Ectodermal cell (in vitro differentiated cells): ENCODE data around the gene KNDC1.
A peak's percentile ranks its signal among the peaks of the same experiment; 100 is the strongest.

Source experiments
- H3K27ac ChIP-seq: 2 replicates; pipeline ENCODE4 v1.7.0; 2013; ENCODE audit warnings: mild to moderate bottlenecking, low read depth, low read length; ENCODE audit not compliant: insufficient read depth, poor library complexity, severe bottlenecking
- H3K27me3 ChIP-seq: 2 replicates; pipeline ENCODE4 v1.7.0; 2013; ENCODE audit warnings: mild to moderate bottlenecking, low read length; ENCODE audit not compliant: insufficient read depth, control insufficient read depth, poor library complexity, severe bottlenecking
- H3K36me3 ChIP-seq: one replicate; pipeline ENCODE4 v1.7.0; 2013; ENCODE audit warnings: low read length; ENCODE audit not compliant: control insufficient read depth, insufficient read depth
- H3K4me1 ChIP-seq: one replicate; pipeline ENCODE4 v1.7.0; 2013; ENCODE audit warnings: low read length; ENCODE audit not compliant: control insufficient read depth, insufficient read depth
- H3K4me3 ChIP-seq: 2 replicates; pipeline ENCODE4 v1.7.0; 2013; ENCODE audit warnings: low read depth, low read length, control low read depth; ENCODE audit not compliant: insufficient read depth
- H3K9me3 ChIP-seq: 2 replicates; pipeline ENCODE4 v1.7.0; 2013; ENCODE audit warnings: mild to moderate bottlenecking, low read length, moderate library complexity; ENCODE audit not compliant: control insufficient read depth
- whole genome bisulfite sequencing, 2 experiments: methylation state at CpG; one replicate each; pipeline ENCODE4 v1.1.7; 2013; ENCODE audit warnings: missing lambda C conversion rate in 2 of 2; 5-methylcytosine and 5-hydroxymethylcytosine counted together

The KNDC1 gene

GRCh38 chr10:133156674-133157579, 3.1 kb upstream of the KNDC1 start:
- Histone ChIP-seq H3K27ac (no peak overlapping the region), H3K4me1 (peaks cover 10% of the 10 kb centered on the region), H3K4me3 (no peak overlapping the region), H3K36me3 (no peaks in the 10 kb centered on the region), H3K9me3 (no peaks in the 10 kb centered on the region), H3K27me3 (peaks cover 12% of the 10 kb centered on the region)
- 91 to 95% methylated on average over 24 of the region's 24 CpGs for WGBS, 2 experiments

GRCh38 chr10:133157662-133158436, 2.2 kb upstream of the KNDC1 start:
- 87 to 89% methylated on average over 34 of the region's 34 CpGs for WGBS, 2 experiments
- Histone ChIP-seq H3K27ac (no peak overlapping the region), H3K27me3 (peaks cover 12% of the 10 kb centered on the region), H3K4me3 (no peak overlapping the region), H3K36me3 (no peaks in the 10 kb centered on the region), H3K9me3 (no peaks in the 10 kb centered on the region), H3K4me1 (peaks cover 5% of the 10 kb centered on the region)

- 78 to 79% methylated on average over 12 of the region's 12 CpGs for WGBS, 2 experiments
- peaks cover 5% of the 10 kb centered on the region for H3K4me1 ChIP-seq
- H3K4me3 ChIP-seq: no peak overlapping the region
- H3K27ac ChIP-seq: no peak overlapping the region
- H3K9me3 ChIP-seq: no peaks in the 10 kb centered on the region
- peaks cover 12% of the 10 kb centered on the region for H3K27me3 ChIP-seq
- H3K36me3 ChIP-seq: no peaks in the 10 kb centered on the region
These were observed 1.6 kb upstream of the KNDC1 start for GRCh38 chr10:133158437-133158755.

GRCh38 chr10:133158756-133159610, 1.0 kb upstream of the KNDC1 start:
- Histone ChIP-seq H3K4me3 (no peak overlapping the region), H3K9me3 (no peaks in the 10 kb centered on the region), H3K27me3 (peaks cover 12% of the 10 kb centered on the region), H3K4me1 (peaks cover 5% of the 10 kb centered on the region), H3K36me3 (no peaks in the 10 kb centered on the region), H3K27ac (no peak overlapping the region)
- 66 to 73% methylated on average over 23 of the region's 23 CpGs for whole genome bisulfite sequencing, 2 experiments

- Histone ChIP-seq H3K4me3 (no peak overlapping the region), H3K27me3 (peaks cover 12% of the 10 kb centered on the region)
- WGBS, 2 experiments: 18 to 20% methylated on average over 17 to 18 of the region's 18 CpGs
These were observed 439 bp upstream of the KNDC1 start for GRCh38 chr10:133159611-133159949.

GRCh38 chr10:133160826-133161471, 930 bp downstream of the KNDC1 start:
- WGBS, 2 experiments: 8% methylated on average over 29 of the region's 29 CpGs
- peak overlapping the region; percentile 62 for H3K4me3 ChIP-seq
- no peaks in the 10 kb centered on the region for H3K9me3 ChIP-seq
- H3K4me1 ChIP-seq: peaks cover 5% of the 10 kb centered on the region
- no peak overlapping the region for H3K27ac ChIP-seq
- no peaks in the 10 kb centered on the region for H3K36me3 ChIP-seq
- peaks cover 12% of the 10 kb centered on the region for H3K27me3 ChIP-seq

More at GRCh38 chr10:133159611-133159949, 439 bp upstream of the KNDC1 start:
- Histone ChIP-seq H3K4me1 (peaks cover 5% of the 10 kb centered on the region), H3K9me3 (no peaks in the 10 kb centered on the region), H3K36me3 (no peaks in the 10 kb centered on the region), H3K27ac (no peak overlapping the region)

- H3K9me3 ChIP-seq: no peaks in the 10 kb centered on the region
These were observed 1.6 kb downstream of the KNDC1 start for GRCh38 chr10:133161486-133162109.

GRCh38 chr10:133162178-133162909, 2.3 kb downstream of the KNDC1 start:
- H3K9me3 ChIP-seq: no peaks in the 10 kb centered on the region
- H3K36me3 ChIP-seq: no peaks in the 10 kb centered on the region
- H3K27ac ChIP-seq: no peak overlapping the region
- H3K27me3 ChIP-seq: peaks cover 12% of the 10 kb centered on the region
- 93 to 96% methylated on average over 22 of the region's 22 CpGs for WGBS, 2 experiments
- H3K4me3 ChIP-seq: no peak overlapping the region
- peaks cover 5% of the 10 kb centered on the region for H3K4me1 ChIP-seq

More at GRCh38 chr10:133161486-133162109, 1.6 kb downstream of the KNDC1 start:
- Histone ChIP-seq H3K4me3 (peak overlapping the region; percentile 62), H3K27ac (no peak overlapping the region), H3K36me3 (no peaks in the 10 kb centered on the region), H3K27me3 (peaks cover 12% of the 10 kb centered on the region), H3K4me1 (peaks cover 5% of the 10 kb centered on the region)
- WGBS, 2 experiments: 61% methylated on average over 33 of the region's 33 CpGs
